Neural cell (in vitro differentiated cells): ENCODE measurements around the gene EIF3K. TPM values are rescaled to one million over a fixed set of nuclear protein-coding genes. Genes with fewer than 3 reads are reported as not detected.

Source experiments
- H2AFZ ChIP-seq: fragments of 200-600, 300-800 bp; sonication (generic), shearing (Covaris generic); 2 replicates; pipeline ENCODE4 v1.6.0; 2014; ENCODE audit warnings: low read depth, mild to moderate bottlenecking, antibody characterized with exemption, low read length, moderate library complexity
- H3F3A ChIP-seq: fragments of 200-600 bp; shearing (Covaris generic); 2 replicates; pipeline ENCODE4 v1.6.1; 2016; ENCODE audit warnings: mild to moderate bottlenecking, moderate library complexity, mixed read lengths, antibody characterized with exemption, low read length; ENCODE audit not compliant: insufficient read depth, poor library complexity, severe bottlenecking
- H3K27ac ChIP-seq: fragments of 200-600, 300-800 bp; sonication (generic), shearing (Covaris generic); 2 replicates; pipeline ENCODE4 v1.5.1; 2014; ENCODE audit warnings: mild to moderate bottlenecking, low read length, moderate library complexity
- H3K27me3 ChIP-seq: fragments of 300-800, 200-600 bp; sonication (generic), shearing (Covaris generic); 2 replicates; pipeline ENCODE4 v1.6.0; 2014; ENCODE audit warnings: mild to moderate bottlenecking, low read depth, low read length, moderate library complexity; ENCODE audit not compliant: insufficient read depth
- H3K36me3 ChIP-seq: fragments of 300-800, 200-600 bp; sonication (generic), shearing (Covaris generic); 2 replicates; pipeline ENCODE4 v1.5.1; 2014; ENCODE audit warnings: mild to moderate bottlenecking, antibody characterized with exemption, low read length, moderate library complexity; ENCODE audit not compliant: insufficient read depth
- H3K4me2 ChIP-seq: fragments of 300-800, 200-600 bp; sonication (generic), shearing (Covaris generic); 2 replicates; pipeline ENCODE4 v1.6.0; 2014; ENCODE audit warnings: mild to moderate bottlenecking, low read length
- H3K4me3 ChIP-seq: fragments of 300-800, 200-600 bp; sonication (generic), shearing (Covaris generic); 2 replicates; pipeline ENCODE4 v1.5.1; 2014; ENCODE audit warnings: mild to moderate bottlenecking, low read length, moderate library complexity
- H3K79me2 ChIP-seq: fragments of 200-600 bp; shearing (Covaris generic); replicated peaks from 2 replicates; pipeline ENCODE4 v1.6.0; 2014; ENCODE audit warnings: mild to moderate bottlenecking, low read length, moderate library complexity; ENCODE audit not compliant: insufficient read depth
- H3K9ac ChIP-seq: fragments of 300-800, 200-600 bp; sonication (generic), shearing (Covaris generic); 2 replicates; pipeline ENCODE4 v1.6.1; 2016; ENCODE audit warnings: mild to moderate bottlenecking, low read length, mixed read lengths
- H3K9me2 ChIP-seq: fragments of 200-600 bp; shearing (Covaris generic); 2 replicates; pipeline ENCODE4 v1.6.1; 2016; ENCODE audit warnings: mild to moderate bottlenecking, low read length, mixed read lengths; ENCODE audit not compliant: insufficient read depth
- H3K9me3 ChIP-seq: fragments of 200-600, 300-800 bp; sonication (generic), shearing (Covaris generic); 2 replicates; pipeline ENCODE4 v1.6.1; 2016; ENCODE audit warnings: mild to moderate bottlenecking, mixed run types, low read length, moderate library complexity, mixed read lengths
- H4K20me1 ChIP-seq: fragments of 200-600 bp; shearing (Covaris generic); 2 replicates; pipeline ENCODE4 v1.6.1; 2016; ENCODE audit warnings: mild to moderate bottlenecking, mixed run types; ENCODE audit not compliant: insufficient read depth
- EP300 ChIP-seq: fragments of 450-650 bp; conservative IDR thresholded peaks from 2 replicates; pipeline ENCODE4 v1.6.1; 2014; ENCODE audit warnings: antibody characterized with exemption, mild to moderate bottlenecking, moderate library complexity; ENCODE audit not compliant: poor library complexity, severe bottlenecking
- EZH2 ChIP-seq: fragments of 200-600, 300-800 bp; shearing (Covaris generic), sonication (generic); IDR thresholded peaks from 2 replicates; pipeline ENCODE4 v1.6.1; 2014; ENCODE audit warnings: antibody characterized with exemption, low read length, borderline replicate concordance, mild to moderate bottlenecking; ENCODE audit not compliant: insufficient read depth, poor library complexity, severe bottlenecking
- MXI1 ChIP-seq: fragments of 450-650 bp; conservative IDR thresholded peaks from 2 replicates; pipeline ENCODE4 v1.6.1; 2014; ENCODE audit warnings: antibody characterized with exemption, mild to moderate bottlenecking; ENCODE audit not compliant: poor library complexity, severe bottlenecking
- POLR2AphosphoS5 ChIP-seq: IDR thresholded peaks from 2 replicates; pipeline ENCODE4 v1.6.1; 2012
- RAD21 ChIP-seq: fragments of 450-650 bp; conservative IDR thresholded peaks from 2 replicates; pipeline ENCODE4 v1.6.1; 2014; ENCODE audit warnings: antibody characterized with exemption, mild to moderate bottlenecking, moderate library complexity
- SMC3 ChIP-seq: fragments of 450-650 bp; conservative IDR thresholded peaks from 2 replicates; pipeline ENCODE4 v1.6.1; 2014; ENCODE audit warnings: antibody characterized with exemption, mild to moderate bottlenecking, moderate library complexity; ENCODE audit not compliant: poor library complexity
- TAF1 ChIP-seq: IDR thresholded peaks from 2 replicates; pipeline ENCODE4 v1.6.1; 2012; ENCODE audit warnings: low read depth
- polyA plus RNA-seq: library from polyadenylated mRNA; depleted of rRNA; stranded (reverse); fragments of >200 nt; gene quantifications from 2 replicates; pipeline ENCODE4 v1.2.3, GENCODE V29; 2014
- TF ChIP-seq, protein P1 (sequence below): fragments of 450-650 bp; IDR thresholded peaks from 2 replicates; pipeline ENCODE4 v1.5.1; 2014; ENCODE audit warnings: antibody characterized with exemption, mild to moderate bottlenecking, moderate library complexity; ENCODE audit not compliant: poor library complexity, severe bottlenecking
- TF ChIP-seq, protein P2 (sequence below): IDR thresholded peaks from 2 replicates; pipeline ENCODE4 v1.6.1; 2012; ENCODE audit warnings: borderline replicate concordance

Gene EIF3K
- polyA plus RNA-seq, 1 donor from 2014 or later, result 462 TPM

DNA sequence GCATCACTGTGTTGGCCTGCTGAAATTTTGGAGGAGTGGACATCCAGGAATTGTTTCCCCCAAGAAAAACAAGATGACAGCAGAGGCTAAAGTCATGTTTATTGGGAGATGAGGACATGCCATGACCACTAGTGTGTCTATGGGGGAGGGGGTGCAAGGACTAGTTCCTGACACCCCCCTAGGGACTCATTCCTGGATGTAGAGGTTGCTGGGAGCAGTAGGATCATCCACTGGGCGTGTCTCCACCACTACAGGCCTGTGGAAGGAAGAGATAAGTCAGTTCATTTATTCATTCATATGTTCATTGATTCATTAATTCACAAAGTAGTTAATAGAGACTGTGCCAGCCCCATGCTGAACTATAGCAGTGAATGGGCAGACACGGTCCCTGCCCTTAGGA, 31.4 kb upstream of the EIF3K start:
- no peaks in the 10 kb centered on the region for H3K36me3 ChIP-seq
- no peaks in the 10 kb centered on the region for H3K27me3 ChIP-seq
- H3K4me2 ChIP-seq, result no peak overlapping the region
- no peaks in the 10 kb centered on the region for H4K20me1 ChIP-seq
- no peaks in the 10 kb centered on the region for H3F3A ChIP-seq
- no peak overlapping the region for H3K4me3 ChIP-seq
- no peaks in the 10 kb centered on the region for H3K79me2 ChIP-seq
- no peak overlapping the region for H3K9ac ChIP-seq
- H3K27ac ChIP-seq, result no peak overlapping the region
- H3K9me3 ChIP-seq, result no peaks in the 10 kb centered on the region
- TF ChIP-seq, protein P1, sequence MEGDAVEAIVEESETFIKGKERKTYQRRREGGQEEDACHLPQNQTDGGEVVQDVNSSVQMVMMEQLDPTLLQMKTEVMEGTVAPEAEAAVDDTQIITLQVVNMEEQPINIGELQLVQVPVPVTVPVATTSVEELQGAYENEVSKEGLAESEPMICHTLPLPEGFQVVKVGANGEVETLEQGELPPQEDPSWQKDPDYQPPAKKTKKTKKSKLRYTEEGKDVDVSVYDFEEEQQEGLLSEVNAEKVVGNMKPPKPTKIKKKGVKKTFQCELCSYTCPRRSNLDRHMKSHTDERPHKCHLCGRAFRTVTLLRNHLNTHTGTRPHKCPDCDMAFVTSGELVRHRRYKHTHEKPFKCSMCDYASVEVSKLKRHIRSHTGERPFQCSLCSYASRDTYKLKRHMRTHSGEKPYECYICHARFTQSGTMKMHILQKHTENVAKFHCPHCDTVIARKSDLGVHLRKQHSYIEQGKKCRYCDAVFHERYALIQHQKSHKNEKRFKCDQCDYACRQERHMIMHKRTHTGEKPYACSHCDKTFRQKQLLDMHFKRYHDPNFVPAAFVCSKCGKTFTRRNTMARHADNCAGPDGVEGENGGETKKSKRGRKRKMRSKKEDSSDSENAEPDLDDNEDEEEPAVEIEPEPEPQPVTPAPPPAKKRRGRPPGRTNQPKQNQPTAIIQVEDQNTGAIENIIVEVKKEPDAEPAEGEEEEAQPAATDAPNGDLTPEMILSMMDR, result no peak
- no peak for TF ChIP-seq MXI1
- TF ChIP-seq RAD21, result no peak
- TF ChIP-seq EP300, result no peak
- TF ChIP-seq TAF1, result no peak
- TF ChIP-seq SMC3, result no peak
- TF ChIP-seq, protein P2, sequence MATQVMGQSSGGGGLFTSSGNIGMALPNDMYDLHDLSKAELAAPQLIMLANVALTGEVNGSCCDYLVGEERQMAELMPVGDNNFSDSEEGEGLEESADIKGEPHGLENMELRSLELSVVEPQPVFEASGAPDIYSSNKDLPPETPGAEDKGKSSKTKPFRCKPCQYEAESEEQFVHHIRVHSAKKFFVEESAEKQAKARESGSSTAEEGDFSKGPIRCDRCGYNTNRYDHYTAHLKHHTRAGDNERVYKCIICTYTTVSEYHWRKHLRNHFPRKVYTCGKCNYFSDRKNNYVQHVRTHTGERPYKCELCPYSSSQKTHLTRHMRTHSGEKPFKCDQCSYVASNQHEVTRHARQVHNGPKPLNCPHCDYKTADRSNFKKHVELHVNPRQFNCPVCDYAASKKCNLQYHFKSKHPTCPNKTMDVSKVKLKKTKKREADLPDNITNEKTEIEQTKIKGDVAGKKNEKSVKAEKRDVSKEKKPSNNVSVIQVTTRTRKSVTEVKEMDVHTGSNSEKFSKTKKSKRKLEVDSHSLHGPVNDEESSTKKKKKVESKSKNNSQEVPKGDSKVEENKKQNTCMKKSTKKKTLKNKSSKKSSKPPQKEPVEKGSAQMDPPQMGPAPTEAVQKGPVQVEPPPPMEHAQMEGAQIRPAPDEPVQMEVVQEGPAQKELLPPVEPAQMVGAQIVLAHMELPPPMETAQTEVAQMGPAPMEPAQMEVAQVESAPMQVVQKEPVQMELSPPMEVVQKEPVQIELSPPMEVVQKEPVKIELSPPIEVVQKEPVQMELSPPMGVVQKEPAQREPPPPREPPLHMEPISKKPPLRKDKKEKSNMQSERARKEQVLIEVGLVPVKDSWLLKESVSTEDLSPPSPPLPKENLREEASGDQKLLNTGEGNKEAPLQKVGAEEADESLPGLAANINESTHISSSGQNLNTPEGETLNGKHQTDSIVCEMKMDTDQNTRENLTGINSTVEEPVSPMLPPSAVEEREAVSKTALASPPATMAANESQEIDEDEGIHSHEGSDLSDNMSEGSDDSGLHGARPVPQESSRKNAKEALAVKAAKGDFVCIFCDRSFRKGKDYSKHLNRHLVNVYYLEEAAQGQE, result no peak
- no peak for TF ChIP-seq POLR2AphosphoS5
- no peak for TF ChIP-seq EZH2
- no peak overlapping the region for H2AFZ ChIP-seq
- H3K9me2 ChIP-seq, result no peaks in the 10 kb centered on the region

DNA sequence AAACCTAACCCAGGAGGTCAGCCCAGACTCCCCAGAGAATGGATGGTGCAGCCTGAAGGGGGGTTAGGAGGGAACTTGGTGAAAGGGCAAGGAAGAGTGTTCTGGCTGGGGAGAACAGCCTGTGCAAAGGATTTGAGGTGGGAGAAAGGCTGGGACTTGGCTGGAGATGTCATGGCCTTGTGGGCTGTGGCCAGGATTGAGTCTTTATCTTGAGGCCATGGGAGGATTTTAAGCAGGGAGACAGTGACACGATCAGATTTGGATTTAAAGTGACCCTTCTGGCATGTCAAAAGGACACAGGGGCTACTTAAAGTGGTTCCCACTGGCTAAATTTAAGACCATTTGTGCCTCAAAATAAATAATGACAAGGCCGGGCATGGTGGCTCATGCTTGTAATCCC, 30.9 kb upstream of the EIF3K start:
- Histone ChIP-seq H3F3A (no peaks in the 10 kb centered on the region), H2AFZ (no peak overlapping the region), H3K27ac (no peak overlapping the region), H3K4me3 (no peak overlapping the region), H4K20me1 (no peaks in the 10 kb centered on the region), H3K9me3 (no peaks in the 10 kb centered on the region), H3K27me3 (no peaks in the 10 kb centered on the region), H3K79me2 (no peaks in the 10 kb centered on the region), H3K36me3 (no peaks in the 10 kb centered on the region), H3K9me2 (no peaks in the 10 kb centered on the region), H3K9ac (no peak overlapping the region), H3K4me2 (no peak overlapping the region)
- no peak for TF ChIP-seq RAD21
- TF ChIP-seq EP300, result no peak
- TF ChIP-seq, protein P1, result no peak
- no peak for TF ChIP-seq TAF1
